Ectodermal cell (in vitro differentiated cells): ENCODE results near the gene TCERG1L.
"Not testable (repeated sequence)": the region's sequence is repeated elsewhere in the genome, so short reads cannot be mapped to it uniquely, and the experiment has no call there.

Experiments
- H3K27ac ChIP-seq: 2 replicates; pipeline ENCODE4 v1.7.0; 2013; ENCODE audit warnings: mild to moderate bottlenecking, low read depth, low read length; ENCODE audit not compliant: insufficient read depth, poor library complexity, severe bottlenecking
- H3K27me3 ChIP-seq: 2 replicates; pipeline ENCODE4 v1.7.0; 2013; ENCODE audit warnings: mild to moderate bottlenecking, low read length; ENCODE audit not compliant: insufficient read depth, control insufficient read depth, poor library complexity, severe bottlenecking
- H3K36me3 ChIP-seq: one replicate; pipeline ENCODE4 v1.7.0; 2013; ENCODE audit warnings: low read length; ENCODE audit not compliant: control insufficient read depth, insufficient read depth
- H3K4me1 ChIP-seq: one replicate; pipeline ENCODE4 v1.7.0; 2013; ENCODE audit warnings: low read length; ENCODE audit not compliant: control insufficient read depth, insufficient read depth
- H3K4me3 ChIP-seq: 2 replicates; pipeline ENCODE4 v1.7.0; 2013; ENCODE audit warnings: low read depth, low read length, control low read depth; ENCODE audit not compliant: insufficient read depth
- H3K9me3 ChIP-seq: 2 replicates; pipeline ENCODE4 v1.7.0; 2013; ENCODE audit warnings: mild to moderate bottlenecking, low read length, moderate library complexity; ENCODE audit not compliant: control insufficient read depth
- WGBS, 2 experiments: methylation state at CpG; one replicate each; pipeline ENCODE4 v1.1.7; 2013; ENCODE audit warnings: missing lambda C conversion rate in 2 of 2; 5-methylcytosine and 5-hydroxymethylcytosine counted together

The TCERG1L gene

DNA sequence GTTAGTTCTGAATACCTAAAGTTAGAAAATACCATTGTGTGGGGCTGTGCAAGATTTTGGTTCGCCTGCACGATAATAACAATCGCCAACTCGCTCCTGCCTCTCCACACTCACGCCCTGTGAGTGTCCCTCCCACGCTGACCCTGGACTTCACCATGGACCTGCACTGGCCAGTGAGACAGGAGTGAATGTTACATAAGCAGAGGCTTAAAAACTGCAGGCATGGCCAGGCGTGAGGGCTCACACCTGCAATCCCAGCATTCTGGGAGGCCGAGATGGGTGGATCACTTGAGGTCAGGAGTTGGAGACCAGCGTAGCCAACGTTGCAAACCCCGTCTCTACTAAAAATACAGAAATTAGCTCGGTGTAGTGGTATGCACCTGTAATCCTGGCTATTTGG lies 68.4 kb downstream of the TCERG1L start:
- H3K4me3 ChIP-seq, result no peak overlapping the region
- no peaks in the 10 kb centered on the region for H3K4me1 ChIP-seq
- H3K27ac ChIP-seq, result no peak overlapping the region
- H3K27me3 ChIP-seq, result no peaks in the 10 kb centered on the region
- WGBS, 2 experiments, result 92% methylated on average over 12 of the region's 12 CpGs
- no peaks in the 10 kb centered on the region for H3K36me3 ChIP-seq
- no peaks in the 10 kb centered on the region for H3K9me3 ChIP-seq

DNA sequence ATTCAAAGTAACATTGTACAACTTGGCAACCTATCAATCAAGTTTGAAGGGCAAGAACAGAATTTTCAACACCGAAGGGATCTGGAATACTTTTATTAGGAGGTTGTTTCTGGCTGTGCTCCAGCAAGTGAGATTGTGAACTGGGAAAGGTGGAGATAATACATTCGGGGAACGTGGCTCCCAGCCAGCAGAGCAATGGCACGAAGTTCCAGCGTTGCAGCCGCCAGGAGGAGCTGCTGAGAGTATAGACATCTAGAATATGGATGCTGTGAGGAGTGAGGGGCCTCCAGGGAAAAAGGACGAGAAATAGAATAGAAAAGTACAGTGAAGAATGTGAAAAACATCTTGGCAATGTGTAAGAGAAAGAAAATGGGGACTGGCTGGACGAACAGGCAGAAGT lies 69.5 kb downstream of the TCERG1L start:
- H3K4me3 ChIP-seq, result no peak overlapping the region
- H3K4me1 ChIP-seq, result no peaks in the 10 kb centered on the region
- 37 to 43% methylated on average over 8 of the region's 8 CpGs for WGBS, 2 experiments
- no peaks in the 10 kb centered on the region for H3K27me3 ChIP-seq
- no peak overlapping the region for H3K27ac ChIP-seq
- H3K36me3 ChIP-seq, result no peaks in the 10 kb centered on the region
- no peaks in the 10 kb centered on the region for H3K9me3 ChIP-seq

DNA sequence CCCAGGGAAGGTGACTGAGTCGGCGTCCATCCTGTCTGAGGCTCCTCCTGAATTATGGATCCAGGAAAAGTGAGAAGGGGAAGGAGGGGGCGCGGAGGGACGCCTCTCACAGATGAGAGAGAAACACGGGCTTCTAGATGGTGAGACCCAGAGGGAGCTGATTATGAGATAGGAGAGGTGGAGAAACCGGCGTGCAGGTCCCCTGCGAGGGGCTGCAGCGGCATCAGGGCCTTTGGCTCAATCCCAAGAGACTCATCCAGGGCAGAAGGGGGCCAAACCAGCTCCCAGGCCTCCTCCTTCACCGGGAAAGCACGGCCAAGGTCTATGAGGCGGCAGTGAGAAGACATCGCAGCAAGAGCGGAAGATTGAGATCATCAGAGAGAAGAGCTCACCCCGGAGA lies 70.8 kb downstream of the TCERG1L start:
- H3K9me3 ChIP-seq, result no peaks in the 10 kb centered on the region
- H3K36me3 ChIP-seq, result no peaks in the 10 kb centered on the region
- no peaks in the 10 kb centered on the region for H3K4me1 ChIP-seq
- no peak overlapping the region for H3K4me3 ChIP-seq
- WGBS, 2 experiments, result 91 to 93% methylated on average over 16 of the region's 16 CpGs
- no peaks in the 10 kb centered on the region for H3K27me3 ChIP-seq
- H3K27ac ChIP-seq, result no peak overlapping the region

DNA sequence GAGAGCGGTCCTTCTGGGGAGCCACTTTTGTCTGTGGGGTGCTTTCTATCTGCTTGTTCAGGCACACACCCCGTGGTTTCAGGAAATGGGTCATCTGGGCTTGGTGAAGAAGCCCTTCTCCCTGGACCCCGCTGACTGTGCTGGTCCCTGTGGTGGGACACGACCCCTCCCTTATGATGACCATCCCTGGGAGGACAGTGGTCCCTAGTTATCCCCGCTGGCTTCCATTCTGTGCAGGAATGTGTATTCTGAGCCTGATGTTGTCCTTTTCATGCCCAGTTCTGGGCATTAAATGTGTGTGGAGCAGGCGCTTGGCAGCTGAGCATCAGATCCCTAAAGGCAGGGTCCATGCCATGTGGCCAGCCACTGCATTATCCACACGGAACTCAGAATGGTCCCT lies 71.6 kb downstream of the TCERG1L start:
- no peak overlapping the region for H3K27ac ChIP-seq
- no peaks in the 10 kb centered on the region for H3K9me3 ChIP-seq
- no peaks in the 10 kb centered on the region for H3K36me3 ChIP-seq
- no peaks in the 10 kb centered on the region for H3K27me3 ChIP-seq
- WGBS, 2 experiments, result 93 to 96% methylated on average over 7 of the region's 7 CpGs
- no peak overlapping the region for H3K4me3 ChIP-seq
- no peaks in the 10 kb centered on the region for H3K4me1 ChIP-seq

DNA sequence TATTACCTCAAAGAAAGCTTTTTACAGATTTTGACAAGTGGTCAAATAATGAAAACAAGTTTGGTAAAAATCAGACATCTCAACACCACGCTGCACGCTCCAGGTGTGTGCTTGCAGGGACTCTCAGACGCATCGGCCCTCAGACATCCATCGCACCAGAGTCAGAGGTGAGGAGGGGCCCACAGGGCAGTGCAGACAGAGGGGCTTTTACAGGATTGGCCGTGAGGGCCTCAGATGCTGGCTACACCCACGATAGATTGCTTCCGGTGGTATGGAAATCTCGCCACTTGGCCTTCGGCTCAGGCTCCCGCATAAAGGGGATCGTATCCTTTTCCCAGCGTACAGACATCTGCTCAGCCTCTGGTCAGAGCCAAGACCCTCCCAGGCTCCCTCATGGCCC lies 72.1 kb downstream of the TCERG1L start:
- H3K4me1 ChIP-seq, result no peaks in the 10 kb centered on the region
- H3K36me3 ChIP-seq, result no peaks in the 10 kb centered on the region
- 92 to 93% methylated on average over 13 of the region's 13 CpGs for WGBS, 2 experiments

DNA sequence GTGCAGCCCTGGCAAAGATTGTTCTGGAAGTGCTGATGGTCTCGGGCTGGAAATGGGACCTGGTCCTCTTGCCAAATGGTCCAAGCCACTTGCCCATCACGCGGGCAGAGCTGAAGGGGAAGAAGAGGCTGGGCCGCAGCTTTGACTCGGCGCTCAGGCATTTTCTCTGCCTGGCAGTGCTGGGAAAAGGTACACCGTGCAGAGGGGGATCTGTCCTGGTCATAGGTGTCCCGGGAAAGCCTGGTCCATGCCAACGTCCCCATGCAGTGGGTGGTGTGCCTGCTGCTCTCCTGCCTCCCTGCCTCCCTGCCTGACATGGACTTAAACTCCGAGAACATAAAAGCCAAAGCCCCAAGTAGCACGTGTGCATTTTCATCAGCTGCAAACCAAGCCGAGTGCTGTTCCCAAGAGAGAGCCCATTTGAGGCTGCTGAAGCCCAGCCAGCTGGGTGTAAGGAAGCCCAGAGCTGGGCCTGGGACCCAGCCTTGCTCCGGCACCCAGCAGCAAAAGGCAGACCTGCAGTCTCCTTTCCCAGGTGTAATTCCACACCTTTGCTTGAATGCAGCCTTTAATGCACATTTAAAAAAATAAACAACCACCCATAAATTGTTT lies 72.7 kb downstream of the TCERG1L start:
- Histone ChIP-seq H3K4me3 (no peak overlapping the region), H3K27ac (no peak overlapping the region), H3K4me1 (no peaks in the 10 kb centered on the region), H3K9me3 (no peaks in the 10 kb centered on the region), H3K36me3 (no peaks in the 10 kb centered on the region), H3K27me3 (no peaks in the 10 kb centered on the region)
- WGBS, 2 experiments, result 91 to 93% methylated on average over 13 of the region's 13 CpGs

More for the DNA sequence above, 72.1 kb downstream of the TCERG1L start:
- H3K4me3 ChIP-seq, result no peak overlapping the region
- H3K27ac ChIP-seq, result no peak overlapping the region
- H3K27me3 ChIP-seq, result no peaks in the 10 kb centered on the region
- H3K9me3 ChIP-seq, result no peaks in the 10 kb centered on the region

DNA sequence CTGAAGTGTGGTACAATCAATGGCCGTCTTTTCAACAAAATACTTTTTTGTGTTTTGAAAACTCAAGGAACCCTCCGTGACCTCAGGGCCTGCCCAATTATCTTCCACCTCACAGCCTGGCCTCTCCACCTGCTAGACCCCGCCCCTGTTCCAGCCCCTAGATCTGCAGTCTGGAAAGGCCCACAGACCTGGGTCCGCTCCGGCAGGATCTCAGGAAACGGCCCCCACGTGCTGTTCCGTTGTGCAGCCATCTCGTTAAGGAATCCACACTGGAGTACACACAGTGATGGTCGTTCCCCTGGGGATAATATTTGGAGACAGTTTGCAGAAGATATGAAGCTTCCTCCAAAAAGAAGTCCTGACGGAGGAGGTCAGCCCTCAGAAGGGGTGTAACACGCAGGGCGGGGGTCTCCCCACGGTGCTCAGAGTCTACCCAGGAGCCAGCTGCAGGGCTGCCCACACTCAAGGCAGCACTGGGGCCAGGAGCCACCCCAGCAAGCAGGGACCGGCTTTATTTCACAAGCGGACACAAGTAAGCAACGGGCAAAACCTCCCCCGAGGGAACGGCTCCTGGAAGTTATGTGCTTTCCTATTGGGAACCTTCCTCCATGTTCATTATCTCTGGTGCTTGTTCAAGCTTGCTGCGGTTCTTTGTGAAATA lies 73.4 kb downstream of the TCERG1L start:
- Histone ChIP-seq H3K4me1 (no peaks in the 10 kb centered on the region), H3K36me3 (no peaks in the 10 kb centered on the region), H3K27ac (no peak overlapping the region), H3K27me3 (no peaks in the 10 kb centered on the region), H3K4me3 (no peak overlapping the region), H3K9me3 (no peaks in the 10 kb centered on the region)
- WGBS, 2 experiments, result 94 to 95% methylated on average over 20 of the region's 20 CpGs

DNA sequence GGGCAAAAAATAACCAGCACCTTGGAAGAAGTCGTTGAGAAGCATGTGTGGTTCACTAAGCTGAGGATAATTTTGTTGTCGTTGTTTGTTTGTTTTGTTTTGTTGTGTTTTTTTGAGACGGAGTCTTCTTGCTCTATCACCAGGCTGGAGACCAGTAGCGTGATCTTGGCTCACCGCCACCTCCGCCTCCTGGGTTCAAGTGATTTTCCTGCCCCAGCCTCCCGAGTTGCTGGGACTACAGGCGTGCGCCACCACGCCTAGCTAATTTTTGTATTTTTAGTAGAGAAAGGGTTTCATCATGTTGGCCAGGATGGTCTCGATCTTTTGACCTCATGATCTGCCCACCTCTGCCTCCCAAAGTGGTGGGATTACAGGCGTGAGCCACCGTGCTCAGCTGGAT lies 76.9 kb downstream of the TCERG1L start:
- not testable (repeated sequence) for H3K27ac ChIP-seq, H3K9me3 ChIP-seq, H3K4me3 ChIP-seq, H3K4me1 ChIP-seq, H3K36me3 ChIP-seq, H3K27me3 ChIP-seq
- WGBS, 2 experiments, result 97% methylated on average over 13 of the region's 13 CpGs

DNA sequence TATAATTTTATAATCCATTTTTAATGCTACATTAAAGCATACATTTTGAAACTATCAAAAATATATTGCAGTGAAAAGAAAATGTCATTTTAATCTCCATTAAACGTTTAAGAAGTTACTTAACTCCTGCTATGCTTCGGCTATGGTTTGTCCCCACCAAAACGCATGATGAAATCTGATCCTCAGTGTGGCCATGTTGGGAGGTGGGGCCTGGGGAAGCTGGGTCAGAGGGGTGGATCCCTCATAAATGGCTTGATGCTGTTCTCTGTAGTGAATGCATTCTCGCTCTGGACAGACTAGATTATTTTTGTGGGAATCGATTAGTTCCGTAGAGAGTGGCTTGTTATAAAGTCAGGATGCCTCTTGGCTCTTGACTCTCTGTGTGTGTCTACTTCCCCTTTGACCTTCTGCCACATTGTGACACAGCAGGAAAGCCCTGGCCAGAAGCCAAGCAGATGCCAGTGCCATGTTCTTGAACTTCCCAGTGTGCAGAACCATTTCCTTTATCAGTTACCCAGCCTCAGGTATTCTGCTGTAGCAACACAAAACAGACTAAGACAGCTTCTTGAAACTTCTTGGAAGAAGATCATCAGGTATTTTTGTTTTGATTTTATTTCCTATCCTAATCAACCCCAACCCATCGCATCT lies 77.8 kb downstream of the TCERG1L start:
- Histone ChIP-seq H3K36me3 (no peaks in the 10 kb centered on the region), H3K27me3 (no peaks in the 10 kb centered on the region), H3K4me3 (no peak overlapping the region), H3K4me1 (peaks cover 8% of the 10 kb centered on the region), H3K27ac (no peak overlapping the region), H3K9me3 (no peaks in the 10 kb centered on the region)
- WGBS, 2 experiments, result 82 to 91% methylated on average over 6 to 7 of the region's 7 CpGs

DNA sequence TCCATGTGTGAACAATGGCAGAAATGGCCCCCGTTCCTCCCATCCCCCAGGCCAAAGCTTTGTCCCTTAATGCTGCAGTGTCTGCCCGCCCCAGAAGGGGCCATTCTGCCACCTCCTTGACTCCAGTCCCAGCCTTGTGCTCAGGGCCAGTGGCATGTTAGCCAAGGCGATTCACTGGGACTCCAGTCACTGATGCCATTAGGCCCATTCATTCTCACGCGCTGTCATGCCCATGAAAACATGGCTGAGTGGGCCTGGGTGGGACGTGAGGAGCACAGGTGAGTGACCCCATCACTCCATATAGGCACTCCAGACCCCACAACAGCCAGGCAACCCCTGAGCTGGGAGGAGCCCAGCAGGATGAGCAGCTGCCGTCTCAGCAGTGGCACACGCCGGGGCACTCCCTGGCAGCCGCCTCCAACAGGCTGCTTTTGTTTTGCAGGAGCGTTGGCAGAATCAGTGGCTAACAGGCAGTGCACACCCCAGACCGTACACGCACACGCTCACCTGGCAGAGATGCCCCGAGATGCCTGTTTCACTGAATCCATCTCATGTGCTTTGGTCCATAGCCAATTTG lies 79.5 kb downstream of the TCERG1L start:
- Histone ChIP-seq H3K4me1 (peaks cover 8% of the 10 kb centered on the region), H3K27ac (no peak overlapping the region), H3K27me3 (no peaks in the 10 kb centered on the region), H3K9me3 (no peaks in the 10 kb centered on the region), H3K36me3 (no peaks in the 10 kb centered on the region), H3K4me3 (no peak overlapping the region)
- WGBS, 2 experiments, result 87 to 88% methylated on average over 15 of the region's 15 CpGs
